Fibroblast of lung (primary cell): ENCODE data around the gene EIF3B. TPM values are rescaled to one million over a fixed set of nuclear protein-coding genes. Genes with fewer than 3 reads are reported as not detected.

Experiments used
- DNase-seq, 2 donors: peaks; one replicate each; pipeline versions ENCODE4 v3.0.0 to v3.0.0-alpha.2; 2010; ENCODE audit warnings: low read depth in 2 of 2
- H2AFZ ChIP-seq: 2 replicates; pipeline ENCODE4 v1.5.1; 2012; ENCODE audit warnings: low read length, control low read depth, inconsistent platforms
- H3K27ac ChIP-seq: 2 replicates; pipeline ENCODE4 v1.5.1; 2011; ENCODE audit warnings: low read length, control low read depth; ENCODE audit not compliant: insufficient read depth
- H3K27me3 ChIP-seq: 2 replicates; pipeline ENCODE4 v1.5.1; 2011; ENCODE audit warnings: mild to moderate bottlenecking, low read length; ENCODE audit not compliant: control insufficient read depth, insufficient read depth
- H3K36me3 ChIP-seq: 2 replicates; pipeline ENCODE4 v1.5.1; 2011; ENCODE audit warnings: low read length; ENCODE audit not compliant: control insufficient read depth, insufficient read depth
- H3K4me1 ChIP-seq: 2 replicates; pipeline ENCODE4 v1.5.1; 2011; ENCODE audit warnings: low read length; ENCODE audit not compliant: control insufficient read depth, insufficient read depth; ENCODE audit errors: extremely low read depth
- H3K4me2 ChIP-seq: 2 replicates; pipeline ENCODE4 v1.5.1; 2011; ENCODE audit warnings: low read length, control low read depth; ENCODE audit not compliant: insufficient read depth; ENCODE audit errors: extremely low read depth
- H3K4me3 ChIP-seq, 4 experiments: fragments of 200-600 bp in 1 of 4; sonication (generic) in 1 of 4; replicated peaks in 1 of 4; 2 replicates each; pipeline ENCODE4 v1.5.1; 2011 to 2016; ENCODE audit warnings: low read length in 4 of 4, low read depth in 3 of 4, mild to moderate bottlenecking in 3 of 4, control low read depth in 2 of 4, inconsistent platforms in 1 of 4, mixed read lengths in 1 of 4; ENCODE audit not compliant: insufficient read depth in 1 of 4; ENCODE audit errors: control extremely low read depth in 1 of 4
- H3K79me2 ChIP-seq: 2 replicates; pipeline ENCODE4 v1.5.1; 2012; ENCODE audit warnings: mild to moderate bottlenecking, low read length, inconsistent platforms; ENCODE audit not compliant: control insufficient read depth, insufficient read depth
- H3K9ac ChIP-seq: 2 replicates; pipeline ENCODE4 v1.5.1; 2011; ENCODE audit warnings: mild to moderate bottlenecking, low read length, control low read depth; ENCODE audit not compliant: insufficient read depth
- H3K9me3 ChIP-seq: 2 replicates; pipeline ENCODE4 v1.5.1; 2012; ENCODE audit warnings: low read depth, low read length; ENCODE audit not compliant: control insufficient read depth, insufficient read depth
- H4K20me1 ChIP-seq: 2 replicates; pipeline ENCODE4 v1.5.1; 2011; ENCODE audit warnings: low read length; ENCODE audit not compliant: control insufficient read depth, insufficient read depth; ENCODE audit errors: extremely low read depth
- CTCF ChIP-seq, 2 donors: IDR thresholded peaks in 1 of 2; conservative IDR thresholded peaks in 1 of 2; 1 replicate in 1 of 2; 2 replicates in 1 of 2; pipeline ENCODE4 v1.5.1; 2011 to 2012; ENCODE audit warnings: low read length in 2 of 2, control low read depth in 1 of 2, inconsistent platforms in 1 of 2, low read depth in 1 of 2, mild to moderate bottlenecking in 1 of 2
- EZH2 ChIP-seq: IDR thresholded peaks from 2 replicates; pipeline ENCODE4 v1.5.1; 2012; ENCODE audit warnings: low read length, control low read depth, mild to moderate bottlenecking; ENCODE audit errors: missing control alignments
- polyA plus RNA-seq, 2 donors: library from polyadenylated mRNA; depleted of rRNA in 1 of 2; stranded (reverse) in 1 of 2; unstranded in 1 of 2; fragments of >200 nt; gene quantifications; 2 replicates each; pipeline ENCODE4 v1.2.1, GENCODE V29; 2011 to 2012; ENCODE audit warnings: missing spikeins in 1 of 2
- total RNA-seq: library from RNA; depleted of rRNA; stranded (reverse); fragments of >200 nt; gene quantifications from 2 replicates; pipeline ENCODE4 v1.2.1, GENCODE V29; 2014

The EIF3B gene
- total and polyA plus RNA-seq, 2 donors (not counting 1 experiment from before 2014, with no cell fraction given): 92.8 to 133 TPM

DNA sequence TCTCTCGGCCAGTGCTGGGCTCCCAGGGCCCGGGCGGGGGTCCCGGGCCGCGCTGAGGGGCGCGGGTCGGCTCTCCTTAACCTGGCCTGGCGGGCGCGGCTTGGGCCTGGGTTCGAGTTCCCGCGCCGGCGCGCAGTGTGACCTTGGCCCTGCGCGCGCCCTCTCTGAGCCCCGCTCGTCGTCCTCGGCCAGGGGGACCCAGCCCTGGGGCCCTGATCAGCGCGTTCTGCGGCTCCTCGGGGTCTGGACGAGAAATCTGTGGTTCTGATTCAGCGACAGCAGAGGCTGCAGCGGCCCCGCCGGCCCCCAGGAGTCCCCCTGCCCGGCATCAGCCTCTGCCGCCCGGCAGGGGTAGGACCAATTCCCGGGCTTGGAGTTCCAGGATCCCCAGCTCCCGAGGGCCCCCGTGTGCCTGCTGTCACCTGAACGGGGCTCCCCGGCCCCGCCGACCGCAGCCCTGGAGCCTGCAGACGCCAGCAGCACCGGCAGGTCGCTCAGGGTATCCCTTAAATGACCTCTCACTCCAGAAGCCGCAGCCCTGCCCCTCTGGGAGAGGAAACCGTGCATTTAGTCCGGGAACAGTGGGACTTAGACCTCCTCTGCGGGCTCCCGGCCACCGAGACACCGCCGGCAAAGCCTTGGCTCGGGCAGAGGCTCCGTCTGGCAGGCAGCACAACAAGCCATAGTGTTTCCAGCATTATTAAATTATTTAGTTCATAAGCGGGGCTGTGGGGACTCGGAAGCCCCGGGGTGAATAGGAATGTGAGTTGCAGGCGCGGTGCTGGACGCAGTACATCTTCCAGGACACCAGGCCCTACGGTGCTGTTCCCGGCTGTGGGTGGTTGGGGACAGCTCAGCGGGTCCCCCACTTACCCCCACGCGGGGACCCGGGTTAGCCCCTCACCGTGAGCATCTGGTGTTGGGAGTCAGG, 49.4 kb downstream of the EIF3B start:
- Histone ChIP-seq H3K36me3 (no peaks in the 10 kb centered on the region), H3K79me2 (peaks cover 2% of the 10 kb centered on the region), H3K27me3 (no peaks in the 10 kb centered on the region), H3K4me2 (peak overlapping the region; percentile 89), H3K9me3 (no peaks in the 10 kb centered on the region), H3K4me1 (peaks cover 12% of the 10 kb centered on the region), H3K27ac (peak overlapping the region; percentile 67), H2AFZ (peak overlapping the region; percentile 55), H4K20me1 (no peaks in the 10 kb centered on the region), H3K9ac (peak overlapping the region; percentile 82), H3K4me3 (peak overlapping the region; percentile 47 to 87 (median 79))
- TF ChIP-seq EZH2: no peak
- peak in 1 of 2 donors; percentile 6 for TF ChIP-seq CTCF (conservative IDR thresholded peaks at IDR 0.05 in 1 of 2, IDR thresholded peaks at IDR 0.05 in 1 of 2; ENCODE audit: low read depth in 1 of 2, low read length in 2 of 2)
- peak; percentile 22 to 39 for DNase-seq

DNA sequence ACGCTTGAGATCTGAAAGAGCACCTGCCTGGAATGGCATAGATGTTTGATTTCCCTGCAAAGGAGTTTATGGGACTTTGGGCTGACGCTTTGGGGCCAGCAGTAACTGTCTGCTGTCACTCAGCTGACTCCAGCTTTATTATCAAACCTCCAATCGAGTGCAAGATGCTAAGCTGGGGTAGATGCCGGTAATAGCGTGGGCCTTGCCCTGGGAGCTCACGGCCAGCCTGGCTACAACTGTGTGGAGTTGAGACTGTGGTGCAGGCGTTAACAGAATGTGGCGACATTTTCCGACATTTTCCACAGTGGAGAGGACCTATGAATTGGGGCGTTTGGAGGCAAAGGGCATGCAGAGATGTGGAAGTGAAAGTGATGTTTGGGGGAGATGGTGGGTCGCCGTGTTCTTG, 50.1 kb downstream of the EIF3B start:
- no peak overlapping the region for H2AFZ ChIP-seq

More for the DNA sequence above, 50.1 kb downstream of the EIF3B start:
- H3K4me3 ChIP-seq: peak overlapping the region; percentile 47 to 87 (median 79)
- no peak for TF ChIP-seq CTCF (conservative IDR thresholded peaks at IDR 0.05 in 1 of 2, IDR thresholded peaks at IDR 0.05 in 1 of 2; ENCODE audit: low read depth in 1 of 2, low read length in 2 of 2)
- TF ChIP-seq EZH2: no peak
- no peak overlapping the region for H3K27ac ChIP-seq
- H3K4me1 ChIP-seq: peaks cover 12% of the 10 kb centered on the region
- H3K9ac ChIP-seq: no peak overlapping the region
- DNase-seq: no peak
- no peaks in the 10 kb centered on the region for H4K20me1 ChIP-seq
- H3K27me3 ChIP-seq: no peaks in the 10 kb centered on the region
- no peaks in the 10 kb centered on the region for H3K9me3 ChIP-seq
- H3K4me2 ChIP-seq: peak overlapping the region; percentile 89
- H3K36me3 ChIP-seq: no peaks in the 10 kb centered on the region
- H3K79me2 ChIP-seq: peaks cover 2% of the 10 kb centered on the region
